T-cell (primary cell): ENCODE data around the gene TMED6. TPM values are rescaled to one million over a fixed set of nuclear protein-coding genes. Genes with fewer than 3 reads are reported as not detected.
A peak's percentile ranks its signal among the peaks of the same experiment; 100 is the strongest.

Experiments
- ATAC-seq, 4 experiments: fragments of 200-7000 bp in 3 of 4; fragments of 150-1000 bp in 1 of 4; cut with Tn5 transposase; replicated peaks in 1 of 4; 1 replicate in 3 of 4; 2 replicates in 1 of 4; pipeline ENCODE4 v1.10.0; 2021; ENCODE audit warnings: moderate library complexity in 3 of 4, mild to moderate bottlenecking in 2 of 4, moderate number of reproducible peaks in 1 of 4
- CTCF ChIA-PET, 2 donors: fragments of 300-600 bp; sonication (Branson Sonifier 250); formaldehyde crosslinking; loops; one replicate each; lab custom pipeline; 2022; ENCODE audit warnings: antibody characterized with exemption in 2 of 2; lab: Charles Lee
- POLR2A ChIA-PET, 2 donors: fragments of 300-600 bp; sonication (Branson Sonifier 250); formaldehyde crosslinking; loops; one replicate each; lab custom pipeline; 2022; ENCODE audit warnings: antibody characterized with exemption in 2 of 2; lab: Charles Lee
- DNase-seq, 35 experiments: peaks; one replicate each; pipeline versions ENCODE4 v3.0.0 to v3.0.0-alpha.2; 2013 to 2023
- H3K27ac ChIP-seq: one replicate; pipeline ENCODE4 v1.5.1; 2013; ENCODE audit warnings: low read length
- H3K27me3 ChIP-seq, 2 experiments: replicated peaks in 1 of 2; 1 replicate in 1 of 2; 2 replicates in 1 of 2; pipeline versions ENCODE4 v1.6.1 to v1.7.0; 2013; ENCODE audit warnings: low read length in 1 of 2, mixed read lengths in 1 of 2; ENCODE audit not compliant: control insufficient read depth in 2 of 2, insufficient read depth in 2 of 2; ENCODE audit errors: extremely low read depth in 1 of 2
- H3K36me3 ChIP-seq, 2 donors: 1 replicate in 1 of 2; 2 replicates in 1 of 2; pipeline versions ENCODE4 v1.6.1 to v1.7.0; 2013; ENCODE audit warnings: low read length in 1 of 2; ENCODE audit not compliant: control insufficient read depth in 2 of 2, insufficient read depth in 1 of 2; ENCODE audit errors: extremely low read depth in 1 of 2
- H3K4me1 ChIP-seq, 2 experiments: 1 replicate in 1 of 2; 2 replicates in 1 of 2; pipeline versions ENCODE4 v1.6.1 to v1.7.0; 2013; ENCODE audit warnings: low read length in 2 of 2, mixed read lengths in 1 of 2; ENCODE audit not compliant: insufficient read depth in 2 of 2, control insufficient read depth in 1 of 2; ENCODE audit errors: extremely low read depth in 1 of 2
- H3K4me3 ChIP-seq, 2 donors: 1 replicate in 1 of 2; 2 replicates in 1 of 2; pipeline versions ENCODE4 v1.5.1 to v1.7.0; 2013; ENCODE audit warnings: mild to moderate bottlenecking in 2 of 2, low read length in 1 of 2, moderate library complexity in 1 of 2; ENCODE audit not compliant: control insufficient read depth in 1 of 2; ENCODE audit errors: extremely low read depth in 1 of 2
- H3K9me3 ChIP-seq: 2 replicates; pipeline ENCODE4 v1.7.0; 2013
- H3K27ac Mint-ChIP-seq, 2 donors: one replicate each; pipeline ENCODE4 v1.8.0; 2020 to 2021; ENCODE audit warnings: mild to moderate bottlenecking in 2 of 2, mixed read lengths in 2 of 2
- H3K27me3 Mint-ChIP-seq, 2 donors: one replicate each; pipeline ENCODE4 v1.8.0; 2021 to 2022; ENCODE audit warnings: mixed read lengths in 2 of 2
- H3K36me3 Mint-ChIP-seq: one replicate; pipeline ENCODE4 v1.8.0; 2021; ENCODE audit warnings: mixed read lengths
- H3K4me1 Mint-ChIP-seq, 3 donors: one replicate each; pipeline ENCODE4 v1.8.0; 2020 to 2022; ENCODE audit warnings: mixed read lengths in 3 of 3, mild to moderate bottlenecking in 1 of 3
- H3K4me3 Mint-ChIP-seq, 3 donors: one replicate each; pipeline ENCODE4 v1.8.0; 2020 to 2022; ENCODE audit warnings: mild to moderate bottlenecking in 3 of 3, mixed read lengths in 3 of 3, moderate library complexity in 3 of 3
- H3K9me3 Mint-ChIP-seq, 3 donors: one replicate each; pipeline ENCODE4 v1.8.0; 2020 to 2022; ENCODE audit warnings: mixed read lengths in 3 of 3
- WGBS: methylation state at CpG from one replicate; pipeline ENCODE4 v1.1.5; 2013; ENCODE audit warnings: missing lambda C conversion rate; ENCODE audit not compliant: insufficient coverage; 5-methylcytosine and 5-hydroxymethylcytosine counted together
- total RNA-seq, 35 experiments: library from RNA in 6 of 35; stranded (reverse) in 6 of 35; fragments of 120-200 nt in 1 of 35; gene quantifications; one replicate each; pipeline versions ENCODE4 v1.2.1 to v1.2.4 and lab custom pipeline; 2013 to 2026

Gene TMED6
- total RNA-seq, 5 donors from 2014 or later (not counting 1 experiment from before 2014, with no cell fraction given), result 2.6 to 4.6 (median 3.0) TPM

DNA sequence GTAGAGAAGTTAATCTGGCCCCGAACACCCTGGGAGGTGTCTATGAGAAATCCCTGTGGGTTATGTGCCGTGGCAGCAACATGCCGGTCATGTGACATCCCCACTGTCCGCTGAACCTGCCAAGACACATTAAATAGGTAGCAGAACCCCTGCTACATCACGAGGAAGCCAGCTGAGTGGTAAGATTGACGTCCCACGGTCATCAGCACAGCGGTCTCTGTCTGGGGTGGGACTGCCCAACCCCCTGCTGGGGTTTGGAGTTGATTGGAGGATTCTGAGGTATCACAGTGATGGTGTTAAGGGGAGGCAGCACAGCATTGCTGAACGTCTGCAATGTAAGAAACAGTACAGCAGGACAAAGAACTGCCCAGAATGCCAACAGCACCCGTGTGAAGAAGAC lies 2.0 kb downstream of the TMED6 start:
- no peaks in the 10 kb centered on the region for H3K9me3 Mint-ChIP-seq
- ChIA-PET CTCF (no interaction called here), POLR2A (no interaction called here)
- Histone ChIP-seq H3K9me3 (no peaks in the 10 kb centered on the region), H3K36me3 (peaks cover 6 to 7% of the 10 kb centered on the region in 2 donors), H3K27me3 (no peaks in the 10 kb centered on the region), H3K4me1 (peaks cover 0 to 14% of the 10 kb centered on the region in 2 experiments), H3K4me3 (no peak overlapping the region), H3K27ac (no peak overlapping the region)
- H3K4me3 Mint-ChIP-seq, result no peak overlapping the region
- H3K27ac Mint-ChIP-seq, result peak overlapping the region; percentile 6 to 22
- H3K4me1 Mint-ChIP-seq, result peaks cover 0 to 7% (median 0%) of the 10 kb centered on the region in 3 donors
- ATAC-seq, result no peak
- WGBS, result 100% methylated on average over 3 of the region's 10 CpGs
- H3K36me3 Mint-ChIP-seq, result peaks cover 11% of the 10 kb centered on the region
- DNase-seq, result no peak
- no peaks in the 10 kb centered on the region for H3K27me3 Mint-ChIP-seq

DNA sequence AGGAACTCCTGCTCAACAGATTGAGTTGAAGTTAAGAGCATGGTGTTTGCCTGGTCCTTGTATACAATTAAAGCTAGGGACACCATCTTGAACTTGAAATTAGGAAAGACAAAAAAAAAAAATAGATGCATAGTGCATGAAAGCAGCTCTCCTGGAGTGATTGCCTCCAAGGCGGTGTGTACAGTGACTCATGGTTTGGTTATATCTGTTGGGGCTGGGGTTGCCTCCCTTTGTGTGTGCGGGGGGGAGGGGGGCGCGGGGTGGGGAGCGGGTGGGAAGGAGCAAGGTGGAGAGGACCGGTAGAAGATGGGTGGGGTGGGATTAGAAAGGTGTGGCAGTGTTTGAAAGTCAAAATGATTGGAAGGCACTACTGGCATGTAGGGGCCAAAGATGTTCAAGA lies 3.4 kb downstream of the TMED6 start:
- H3K36me3 Mint-ChIP-seq, result peaks cover 10% of the 10 kb centered on the region
- peaks cover 0 to 14% of the 10 kb centered on the region in 2 experiments for H3K4me1 ChIP-seq
- no peak overlapping the region for H3K4me3 Mint-ChIP-seq
- peaks cover 0 to 7% (median 0%) of the 10 kb centered on the region in 3 donors for H3K4me1 Mint-ChIP-seq
- no peak overlapping the region for H3K4me3 ChIP-seq
- H3K27ac Mint-ChIP-seq, result no peak overlapping the region
- peaks cover 6 to 16% of the 10 kb centered on the region in 2 donors for H3K36me3 ChIP-seq
- H3K9me3 Mint-ChIP-seq, result no peaks in the 10 kb centered on the region
- no peak for DNase-seq
- WGBS, result 83% methylated on average over 2 of the region's 6 CpGs
- no peak for ATAC-seq
- no peak overlapping the region for H3K27ac ChIP-seq
- no peaks in the 10 kb centered on the region for H3K9me3 ChIP-seq
- ChIA-PET POLR2A (no interaction called here), CTCF (no interaction called here)
- H3K27me3 Mint-ChIP-seq, result no peaks in the 10 kb centered on the region
- H3K27me3 ChIP-seq, result no peaks in the 10 kb centered on the region

GRCh38 chr16:69346683-69347082 lies 4.9 kb downstream of the TMED6 start:
- Mint-ChIP-seq H3K36me3 (peaks cover 11% of the 10 kb centered on the region), H3K27me3 (no peaks in the 10 kb centered on the region), H3K4me1 (peaks cover 1 to 10% (median 2%) of the 10 kb centered on the region in 3 donors), H3K4me3 (no peak overlapping the region), H3K9me3 (no peaks in the 10 kb centered on the region), H3K27ac (no peak overlapping the region)
- POLR2A ChIA-PET, result no interaction called here
- H3K27ac ChIP-seq, result no peak overlapping the region
- CTCF ChIA-PET, result no interaction called here
- H3K9me3 ChIP-seq, result no peaks in the 10 kb centered on the region
- no peaks in the 10 kb centered on the region for H3K27me3 ChIP-seq
- peaks cover 6 to 23% of the 10 kb centered on the region in 2 donors for H3K36me3 ChIP-seq
- WGBS, result 59% methylated on average over 3 of the region's 6 CpGs
- peaks cover 0 to 14% of the 10 kb centered on the region in 2 experiments for H3K4me1 ChIP-seq
- no peak for DNase-seq
- H3K4me3 ChIP-seq, result no peak overlapping the region
- no peak for ATAC-seq

GRCh38 chr16:69345923-69346322 lies 5.7 kb downstream of the TMED6 start:
- ChIA-PET POLR2A (no interaction called here), CTCF (no interaction called here)
- no peak overlapping the region for H3K4me3 ChIP-seq
- no peaks in the 10 kb centered on the region for H3K9me3 ChIP-seq
- peak overlapping the region in 1 of 2 donors; percentile 64 for H3K27ac Mint-ChIP-seq
- no peaks in the 10 kb centered on the region for H3K9me3 Mint-ChIP-seq
- WGBS, result no CpG with 5 or more reads among the region's 4 CpGs
- H3K4me1 ChIP-seq, result peaks cover 0 to 14% of the 10 kb centered on the region in 2 experiments
- ATAC-seq, result no peak
- no peak overlapping the region for H3K4me3 Mint-ChIP-seq
- H3K27me3 Mint-ChIP-seq, result no peaks in the 10 kb centered on the region
- peak overlapping the region; percentile 21 for H3K27ac ChIP-seq
- H3K36me3 Mint-ChIP-seq, result peaks cover 18% of the 10 kb centered on the region
- H3K27me3 ChIP-seq, result no peaks in the 10 kb centered on the region
- peaks cover 6 to 18% (median 9%) of the 10 kb centered on the region in 3 donors for H3K4me1 Mint-ChIP-seq
- H3K36me3 ChIP-seq, result peaks cover 5 to 26% of the 10 kb centered on the region in 2 donors
- no peak for DNase-seq

DNA sequence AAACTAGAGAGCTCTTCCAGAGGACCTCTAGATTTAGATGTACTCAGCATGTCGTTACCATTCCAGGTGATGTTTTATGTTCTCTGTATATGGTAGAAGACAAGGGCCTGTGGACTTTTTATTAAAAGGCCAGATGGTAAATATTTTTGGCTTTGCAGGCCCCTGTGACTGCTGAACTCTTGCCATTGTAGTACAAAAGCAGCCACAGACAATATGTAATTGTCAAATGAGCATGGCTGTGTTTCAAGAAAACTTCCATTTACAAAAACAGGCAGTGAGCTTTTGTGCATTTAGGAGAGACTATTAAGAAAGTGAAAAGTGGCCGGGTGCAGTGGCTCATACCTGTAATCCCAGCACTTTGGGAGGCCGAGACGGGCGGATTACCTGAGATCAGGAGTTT lies 7.4 kb downstream of the TMED6 start:
- H3K9me3 Mint-ChIP-seq, result no peaks in the 10 kb centered on the region
- 100% methylated on average over 3 of the region's 5 CpGs for WGBS
- POLR2A ChIA-PET, result interaction anchor here in 1 of 2 donors (0.6 kb wide), 1 partner anchor 37 kb away, joined by 3 read pairs; no protein-coding TSS in a partner anchor

DNA sequence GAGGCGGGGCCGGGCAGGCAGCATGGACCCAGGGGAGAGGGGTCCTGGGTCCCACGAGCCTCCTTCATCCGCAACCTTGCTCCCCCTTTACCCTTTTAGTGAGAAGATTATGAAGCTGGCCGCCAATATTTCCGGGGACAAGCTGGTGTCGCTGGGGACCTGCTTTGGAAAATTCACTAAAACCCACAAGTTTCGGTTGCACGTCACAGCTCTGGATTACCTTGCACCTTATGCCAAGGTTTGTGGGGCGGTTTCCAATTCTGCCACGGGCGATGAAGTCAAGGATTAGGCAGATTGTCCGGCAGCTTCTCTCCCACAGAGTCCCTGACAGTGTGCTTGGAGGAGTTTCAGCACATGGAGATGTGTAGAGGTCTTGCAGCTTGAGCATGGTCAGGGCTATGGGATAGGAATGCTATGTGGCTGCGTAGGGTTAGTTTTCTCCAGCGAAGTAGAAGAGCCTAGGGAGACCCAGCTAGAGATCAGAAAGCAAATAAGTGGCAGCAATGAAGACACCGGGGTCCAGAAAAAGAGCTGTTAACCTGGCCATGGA lies 11.4 kb downstream of the TMED6 start:
- Mint-ChIP-seq H3K27ac (peak overlapping the region; percentile 97 to 100), H3K4me3 (peak overlapping the region; percentile 98 to 100 (median 100)), H3K27me3 (no peaks in the 10 kb centered on the region), H3K4me1 (peaks cover 48 to 57% (median 50%) of the 10 kb centered on the region in 3 donors), H3K9me3 (no peaks in the 10 kb centered on the region), H3K36me3 (peaks cover 32% of the 10 kb centered on the region)
- WGBS, result 1% methylated on average over 7 of the region's 16 CpGs
- peak overlapping the region; percentile 87 to 88 for H3K4me3 ChIP-seq
- peaks cover 9 to 31% of the 10 kb centered on the region in 2 experiments for H3K4me1 ChIP-seq
- H3K9me3 ChIP-seq, result no peaks in the 10 kb centered on the region
- H3K27ac ChIP-seq, result peak overlapping the region; percentile 74
- ATAC-seq (no peak), DNase-seq (peak in 1 of 35 experiments; percentile 37)
- POLR2A ChIA-PET, result interaction anchor here (0.5 to 0.6 kb wide), 4 partner anchors 38 to 1949 kb away, joined by 3 to 12 read pairs (median 4); partner anchors contain the start of genes AARS1 (in 1 of the 2) and CMTR2 (in 1 of the 2)
- CTCF ChIA-PET, result interaction anchor here in 1 of 2 donors (0.5 to 0.8 kb wide), 5 partner anchors 11 to 415 kb away, joined by 3 read pairs; partner anchors contain the start of gene NOB1
- H3K36me3 ChIP-seq, result peaks cover 4 to 38% of the 10 kb centered on the region in 2 donors
- no peaks in the 10 kb centered on the region for H3K27me3 ChIP-seq

More for the DNA sequence above, 7.4 kb downstream of the TMED6 start:
- no peak for ATAC-seq
- Mint-ChIP-seq H3K27me3 (no peaks in the 10 kb centered on the region), H3K27ac (no peak overlapping the region), H3K4me3 (no peak overlapping the region), H3K36me3 (peaks cover 21% of the 10 kb centered on the region), H3K4me1 (peaks cover 23 to 33% (median 23%) of the 10 kb centered on the region in 3 donors)
- CTCF ChIA-PET, result interaction anchor here in 1 of 2 donors (0.6 kb wide), 1 partner anchor 568 kb away, joined by 4 read pairs; no protein-coding TSS in a partner anchor
- Histone ChIP-seq H3K4me3 (no peak overlapping the region), H3K9me3 (no peaks in the 10 kb centered on the region), H3K27ac (no peak overlapping the region), H3K27me3 (no peaks in the 10 kb centered on the region), H3K4me1 (peaks cover 5 to 26% of the 10 kb centered on the region in 2 experiments), H3K36me3 (peaks cover 4 to 26% of the 10 kb centered on the region in 2 donors)
- DNase-seq, result no peak
